Measurements from ENCODE around the gene ADAMTS12.

ADAMTS12 gene

DNA sequence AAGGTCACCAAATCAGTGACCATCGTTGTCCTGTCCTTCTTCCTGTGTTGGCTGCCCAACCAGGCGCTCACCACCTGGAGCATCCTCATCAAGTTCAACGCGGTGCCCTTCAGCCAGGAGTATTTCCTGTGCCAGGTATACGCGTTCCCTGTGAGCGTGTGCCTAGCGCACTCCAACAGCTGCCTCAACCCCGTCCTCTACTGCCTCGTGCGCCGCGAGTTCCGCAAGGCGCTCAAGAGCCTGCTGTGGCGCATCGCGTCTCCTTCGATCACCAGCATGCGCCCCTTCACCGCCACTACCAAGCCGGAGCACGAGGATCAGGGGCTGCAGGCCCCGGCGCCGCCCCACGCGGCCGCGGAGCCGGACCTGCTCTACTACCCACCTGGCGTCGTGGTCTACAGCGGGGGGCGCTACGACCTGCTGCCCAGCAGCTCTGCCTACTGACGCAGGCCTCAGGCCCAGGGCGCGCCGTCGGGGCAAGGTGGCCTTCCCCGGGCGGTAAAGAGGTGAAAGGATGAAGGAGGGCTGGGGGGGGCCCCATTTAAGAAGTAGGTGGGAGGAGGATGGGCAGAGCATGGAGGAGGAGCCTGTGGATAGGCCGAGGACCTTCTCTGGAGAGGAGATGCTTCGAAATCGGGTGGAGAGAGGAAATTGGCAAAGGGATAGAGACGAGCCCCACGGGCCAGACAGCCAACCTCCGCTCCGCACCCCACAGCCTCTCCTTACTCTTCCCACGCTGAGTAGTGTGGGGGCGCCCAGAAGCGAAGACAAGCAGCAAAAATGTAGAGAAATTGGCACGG, 46.1 kb upstream of the ADAMTS12 start:
- no peak for DNase-seq (ENCODE audit: low read depth)
- H3K4me3 ChIP-seq (ENCODE audit: low read depth, low read length) = no peak overlapping the region
- TF ChIP-seq, protein P1, sequence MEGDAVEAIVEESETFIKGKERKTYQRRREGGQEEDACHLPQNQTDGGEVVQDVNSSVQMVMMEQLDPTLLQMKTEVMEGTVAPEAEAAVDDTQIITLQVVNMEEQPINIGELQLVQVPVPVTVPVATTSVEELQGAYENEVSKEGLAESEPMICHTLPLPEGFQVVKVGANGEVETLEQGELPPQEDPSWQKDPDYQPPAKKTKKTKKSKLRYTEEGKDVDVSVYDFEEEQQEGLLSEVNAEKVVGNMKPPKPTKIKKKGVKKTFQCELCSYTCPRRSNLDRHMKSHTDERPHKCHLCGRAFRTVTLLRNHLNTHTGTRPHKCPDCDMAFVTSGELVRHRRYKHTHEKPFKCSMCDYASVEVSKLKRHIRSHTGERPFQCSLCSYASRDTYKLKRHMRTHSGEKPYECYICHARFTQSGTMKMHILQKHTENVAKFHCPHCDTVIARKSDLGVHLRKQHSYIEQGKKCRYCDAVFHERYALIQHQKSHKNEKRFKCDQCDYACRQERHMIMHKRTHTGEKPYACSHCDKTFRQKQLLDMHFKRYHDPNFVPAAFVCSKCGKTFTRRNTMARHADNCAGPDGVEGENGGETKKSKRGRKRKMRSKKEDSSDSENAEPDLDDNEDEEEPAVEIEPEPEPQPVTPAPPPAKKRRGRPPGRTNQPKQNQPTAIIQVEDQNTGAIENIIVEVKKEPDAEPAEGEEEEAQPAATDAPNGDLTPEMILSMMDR (IDR thresholded peaks at IDR 0.05; ENCODE audit: low read depth, low read length, missing control alignments) = no peak
- in situ Hi-C loops (cut with HindIII; ENCODE audit: low sequenced_read_pairs) = loop anchor here (25.0 kb wide), 1 partner anchor 476 kb away; no protein-coding TSS in a partner anchor

DNA sequence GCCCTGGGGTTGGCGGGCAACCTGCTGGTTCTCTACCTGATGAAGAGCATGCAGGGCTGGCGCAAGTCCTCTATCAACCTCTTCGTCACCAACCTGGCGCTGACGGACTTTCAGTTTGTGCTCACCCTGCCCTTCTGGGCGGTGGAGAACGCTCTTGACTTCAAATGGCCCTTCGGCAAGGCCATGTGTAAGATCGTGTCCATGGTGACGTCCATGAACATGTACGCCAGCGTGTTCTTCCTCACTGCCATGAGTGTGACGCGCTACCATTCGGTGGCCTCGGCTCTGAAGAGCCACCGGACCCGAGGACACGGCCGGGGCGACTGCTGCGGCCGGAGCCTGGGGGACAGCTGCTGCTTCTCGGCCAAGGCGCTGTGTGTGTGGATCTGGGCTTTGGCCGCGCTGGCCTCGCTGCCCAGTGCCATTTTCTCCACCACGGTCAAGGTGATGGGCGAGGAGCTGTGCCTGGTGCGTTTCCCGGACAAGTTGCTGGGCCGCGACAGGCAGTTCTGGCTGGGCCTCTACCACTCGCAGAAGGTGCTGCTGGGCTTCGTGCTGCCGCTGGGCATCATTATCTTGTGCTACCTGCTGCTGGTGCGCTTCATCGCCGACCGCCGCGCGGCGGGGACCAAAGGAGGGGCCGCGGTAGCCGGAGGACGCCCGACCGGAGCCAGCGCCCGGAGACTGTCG, 45.4 kb upstream of the ADAMTS12 start:
- no peak for DNase-seq (ENCODE audit: low read depth)
- in situ Hi-C loops (cut with HindIII; ENCODE audit: low sequenced_read_pairs) = loop anchor here (25.0 kb wide), 1 partner anchor 475 kb away; no protein-coding TSS in a partner anchor
- TF ChIP-seq, protein P1 (IDR thresholded peaks at IDR 0.05; ENCODE audit: low read depth, low read length, missing control alignments) = no peak

DNA sequence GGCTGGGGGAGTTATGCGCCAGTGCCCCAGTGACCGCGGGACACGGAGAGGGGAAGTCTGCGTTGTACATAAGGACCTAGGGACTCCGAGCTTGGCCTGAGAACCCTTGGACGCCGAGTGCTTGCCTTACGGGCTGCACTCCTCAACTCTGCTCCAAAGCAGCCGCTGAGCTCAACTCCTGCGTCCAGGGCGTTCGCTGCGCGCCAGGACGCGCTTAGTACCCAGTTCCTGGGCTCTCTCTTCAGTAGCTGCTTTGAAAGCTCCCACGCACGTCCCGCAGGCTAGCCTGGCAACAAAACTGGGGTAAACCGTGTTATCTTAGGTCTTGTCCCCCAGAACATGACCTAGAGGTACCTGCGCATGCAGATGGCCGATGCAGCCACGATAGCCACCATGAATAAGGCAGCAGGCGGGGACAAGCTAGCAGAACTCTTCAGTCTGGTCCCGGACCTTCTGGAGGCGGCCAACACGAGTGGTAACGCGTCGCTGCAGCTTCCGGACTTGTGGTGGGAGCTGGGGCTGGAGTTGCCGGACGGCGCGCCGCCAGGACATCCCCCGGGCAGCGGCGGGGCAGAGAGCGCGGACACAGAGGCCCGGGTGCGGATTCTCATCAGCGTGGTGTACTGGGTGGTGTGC, 44.7 kb upstream of the ADAMTS12 start, which contains the start of gene RXFP3:
RXFP3 (plus strand) TSS at position 6 of the 636 bp plus-strand sequence; CDS start at position 361, 355 bp downstream.
- in situ Hi-C loops (cut with HindIII; ENCODE audit: low sequenced_read_pairs) = loop anchor here (25.0 kb wide), 1 partner anchor 474 kb away; no protein-coding TSS in a partner anchor
- H3K4me3 ChIP-seq (ENCODE audit: low read depth, low read length) = peak within 1 kb of the TSS; percentile 47
- no peak for DNase-seq (ENCODE audit: low read depth)
- TF ChIP-seq, protein P1 (IDR thresholded peaks at IDR 0.05; ENCODE audit: low read depth, low read length, missing control alignments) = no peak

More for the DNA sequence above, 45.4 kb upstream of the ADAMTS12 start:
- H3K4me3 ChIP-seq (ENCODE audit: low read depth, low read length) = peak overlapping the region; percentile 47

DNA sequence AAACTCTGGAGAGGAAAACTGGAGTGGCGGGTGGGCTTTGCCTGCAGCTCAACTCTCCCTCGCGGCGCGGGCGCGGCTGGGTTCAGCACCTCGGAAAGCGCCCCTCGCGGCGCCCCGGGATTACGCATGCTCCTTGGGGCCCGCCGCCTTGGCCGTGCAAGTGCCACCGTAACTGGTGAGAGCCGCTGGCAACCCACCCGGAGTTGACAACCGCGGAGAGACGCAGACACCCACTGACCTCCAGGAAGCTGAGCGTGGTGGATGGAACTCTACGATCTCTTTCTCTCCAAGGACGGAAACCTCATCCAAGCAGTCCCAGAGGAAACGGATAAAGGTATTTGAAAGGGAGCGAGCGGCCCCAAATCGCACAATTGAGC, 44.2 kb upstream of the ADAMTS12 start:
- in situ Hi-C loops (cut with HindIII; ENCODE audit: low sequenced_read_pairs) = loop anchor here (25.0 kb wide), 1 partner anchor 474 kb away; no protein-coding TSS in a partner anchor
- peak; percentile 28 for DNase-seq (ENCODE audit: low read depth)
- TF ChIP-seq, protein P1 (IDR thresholded peaks at IDR 0.05; ENCODE audit: low read depth, low read length, missing control alignments) = no peak
- peak overlapping the region; percentile 47 for H3K4me3 ChIP-seq (ENCODE audit: low read depth, low read length)

DNA sequence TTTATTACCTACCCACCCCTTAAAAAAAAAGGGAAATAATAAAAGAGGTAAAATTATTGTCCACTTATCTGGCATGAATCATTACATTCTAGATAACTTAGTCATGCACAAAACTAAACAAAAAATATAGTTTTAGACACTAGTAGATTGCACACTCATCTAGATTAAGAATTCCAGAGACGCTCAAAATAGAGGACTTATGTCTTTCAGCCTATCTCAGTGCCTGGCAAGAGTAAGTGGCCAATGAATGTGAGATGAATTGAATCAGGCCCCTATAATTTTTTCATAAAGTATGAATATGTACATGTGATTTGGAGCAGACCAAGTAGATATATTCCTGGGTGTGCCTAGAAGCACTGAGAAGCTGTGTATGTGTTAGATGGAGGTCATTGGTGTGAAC, 42.4 kb upstream of the ADAMTS12 start:
- TF ChIP-seq, protein P1 (IDR thresholded peaks at IDR 0.05; ENCODE audit: low read depth, low read length, missing control alignments) = no peak
- in situ Hi-C loops (cut with HindIII; ENCODE audit: low sequenced_read_pairs) = loop anchor here (25.0 kb wide), 1 partner anchor 472 kb away; no protein-coding TSS in a partner anchor
- DNase-seq (ENCODE audit: low read depth) = no peak
- H3K4me3 ChIP-seq (ENCODE audit: low read depth, low read length) = no peak overlapping the region

DNA sequence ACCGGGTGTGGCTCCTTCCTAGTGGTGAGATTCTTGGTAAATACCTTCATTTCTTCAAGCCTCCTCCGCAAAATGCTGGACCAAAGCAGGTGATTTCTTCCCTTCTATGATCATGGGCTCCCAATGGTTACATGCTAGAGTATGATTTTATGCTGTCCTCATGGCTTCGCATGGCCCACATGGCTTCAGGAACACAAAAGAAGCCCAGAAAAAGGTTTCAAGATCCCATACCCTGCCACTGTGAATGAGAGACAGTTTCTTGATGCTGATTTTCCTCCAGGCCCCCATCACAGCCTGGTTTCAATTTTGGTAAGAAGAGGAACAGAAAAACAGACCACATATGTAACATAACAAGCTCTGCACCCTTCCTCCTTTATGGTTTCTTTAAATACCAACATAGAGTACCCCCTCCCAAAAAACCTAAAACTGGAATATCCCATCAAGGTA, 42.0 kb upstream of the ADAMTS12 start:
- no peak overlapping the region for H3K4me3 ChIP-seq (ENCODE audit: low read depth, low read length)
- in situ Hi-C loops (cut with HindIII; ENCODE audit: low sequenced_read_pairs) = loop anchor here (25.0 kb wide), 1 partner anchor 471 kb away; no protein-coding TSS in a partner anchor
- no peak for DNase-seq (ENCODE audit: low read depth)
- TF ChIP-seq, protein P1 (IDR thresholded peaks at IDR 0.05; ENCODE audit: low read depth, low read length, missing control alignments) = no peak

All from astrocyte of the cerebellum (primary cell).